B cell (primary cell): ENCODE measurements around the gene AQP5. TPM values are rescaled to one million over a fixed set of nuclear protein-coding genes. Genes with fewer than 3 reads are reported as not detected.

Source experiments
- ATAC-seq: fragments of 200-7000 bp; cut with Tn5 transposase; one replicate; pipeline ENCODE4 v1.10.0; 2021; ENCODE audit warnings: low read depth, mild to moderate bottlenecking, moderate number of reproducible peaks, moderate library complexity
- CTCF ChIA-PET: fragments of 350-600 bp; sonication (Branson Sonifier 250); formaldehyde crosslinking; loops from one replicate; lab custom pipeline; 2021; ENCODE audit warnings: antibody characterized with exemption, inconsistent platforms; lab: Charles Lee
- POLR2A ChIA-PET: fragments of 350-600 bp; sonication (Branson Sonifier 250); formaldehyde crosslinking; loops from one replicate; lab custom pipeline; 2021; ENCODE audit warnings: antibody characterized with exemption; lab: Charles Lee
- DNase-seq: peaks from one replicate; pipeline ENCODE4 v3.0.0; 2013
- H2AFZ ChIP-seq: 2 replicates; pipeline ENCODE4 v1.6.1; 2012; ENCODE audit warnings: mild to moderate bottlenecking, low read depth, low read length; ENCODE audit not compliant: insufficient read depth, poor library complexity, severe bottlenecking
- H3K27ac ChIP-seq, 2 donors: 1 replicate in 1 of 2; 2 replicates in 1 of 2; pipeline ENCODE4 v1.5.1; 2012 to 2013; ENCODE audit warnings: low read length in 2 of 2, mild to moderate bottlenecking in 2 of 2, moderate library complexity in 1 of 2
- H3K27me3 ChIP-seq, 4 experiments: fragments of 200-600 bp in 1 of 4; sonication (generic) in 1 of 4; replicated peaks in 1 of 4; 1 replicate in 2 of 4; 2 replicates in 2 of 4; pipeline versions ENCODE4 v1.6.1 to v1.7.0; 2013 to 2016; ENCODE audit warnings: low read length in 3 of 4, mild to moderate bottlenecking in 2 of 4, mixed read lengths in 1 of 4, moderate library complexity in 1 of 4; ENCODE audit not compliant: insufficient read depth in 4 of 4, control insufficient read depth in 3 of 4; ENCODE audit errors: control extremely low read depth in 1 of 4
- H3K36me3 ChIP-seq, 2 experiments: replicated peaks in 1 of 2; 1 replicate in 1 of 2; 2 replicates in 1 of 2; pipeline versions ENCODE4 v1.6.1 to v1.7.1; 2013; ENCODE audit warnings: low read length in 1 of 2; ENCODE audit not compliant: insufficient read depth in 2 of 2, control insufficient read depth in 1 of 2; ENCODE audit errors: control extremely low read depth in 1 of 2, extremely low read depth in 1 of 2
- H3K4me1 ChIP-seq, 2 donors: fragments of 200-600 bp in 1 of 2; sonication (generic) in 1 of 2; 1 replicate in 1 of 2; 2 replicates in 1 of 2; pipeline versions ENCODE4 v1.5.1 to v1.6.1; 2013 to 2017; ENCODE audit warnings: low read length in 2 of 2; ENCODE audit not compliant: control insufficient read depth in 2 of 2, insufficient read depth in 2 of 2
- H3K4me2 ChIP-seq: replicated peaks from 2 replicates; pipeline ENCODE3; 2012; ENCODE audit warnings: mild to moderate bottlenecking, low read depth, low read length; ENCODE audit not compliant: poor library complexity, severe bottlenecking
- H3K4me3 ChIP-seq, 5 experiments: fragments of 200-600 bp in 1 of 5; sonication (generic) in 1 of 5; 1 replicate in 3 of 5; 2 replicates in 2 of 5; pipeline versions ENCODE4 v1.5.1 to v1.7.0; 2011 to 2016; ENCODE audit warnings: low read length in 4 of 5, mild to moderate bottlenecking in 4 of 5, low read depth in 2 of 5, control low read depth in 1 of 5, moderate library complexity in 1 of 5; ENCODE audit not compliant: insufficient read depth in 1 of 5; ENCODE audit errors: control extremely low read depth in 1 of 5, extremely low read depth in 1 of 5
- H3K79me2 ChIP-seq: fragments of 200-600 bp; sonication (generic); one replicate; pipeline ENCODE4 v1.6.0; 2016; ENCODE audit warnings: low read length; ENCODE audit not compliant: control insufficient read depth, insufficient read depth
- H3K9ac ChIP-seq: fragments of 200-600 bp; sonication (generic); 2 replicates; pipeline ENCODE4 v1.6.1; 2017; ENCODE audit warnings: mild to moderate bottlenecking, low read length, moderate library complexity
- H3K9me3 ChIP-seq, 3 donors: one replicate each; pipeline versions ENCODE4 v1.6.1 to v1.7.1; 2013; ENCODE audit warnings: low read length in 2 of 3; ENCODE audit not compliant: control insufficient read depth in 2 of 3, insufficient read depth in 1 of 3; ENCODE audit errors: control extremely low read depth in 1 of 3
- H4K20me1 ChIP-seq: 2 replicates; pipeline ENCODE4 v1.6.0; 2012; ENCODE audit warnings: mild to moderate bottlenecking, low read length; ENCODE audit not compliant: insufficient read depth, control insufficient read depth, poor library complexity, severe bottlenecking
- H3K27ac Mint-ChIP-seq: one replicate; pipeline ENCODE4 v1.8.0; 2021; ENCODE audit warnings: mixed read lengths
- H3K27me3 Mint-ChIP-seq: one replicate; pipeline ENCODE4 v1.8.0; 2021; ENCODE audit warnings: mixed read lengths
- H3K4me1 Mint-ChIP-seq: one replicate; pipeline ENCODE4 v1.8.0; 2021; ENCODE audit warnings: mixed read lengths
- H3K4me3 Mint-ChIP-seq: one replicate; pipeline ENCODE4 v1.8.0; 2021; ENCODE audit warnings: mixed read lengths
- H3K9me3 Mint-ChIP-seq: one replicate; pipeline ENCODE4 v1.8.0; 2022; ENCODE audit warnings: mixed read lengths; ENCODE audit not compliant: insufficient read depth
- EZH2 ChIP-seq: IDR thresholded peaks from 2 replicates; pipeline ENCODE4 v1.6.1; 2012; ENCODE audit warnings: borderline replicate concordance, low read depth, mild to moderate bottlenecking, moderate library complexity, low read length; ENCODE audit not compliant: insufficient read depth, poor library complexity, severe bottlenecking
- WGBS: methylation state at CpG from one replicate; pipeline ENCODE4 v1.1.5; 2013; ENCODE audit warnings: missing lambda C conversion rate; ENCODE audit not compliant: insufficient coverage; 5-methylcytosine and 5-hydroxymethylcytosine counted together
- intact Hi-C: fragments of 100-400 bp; cut with micrococcal nuclease; formaldehyde crosslinking; loops from one replicate; pipeline ENCODE4 v1.10.0; 2022
- polyA plus RNA-seq: library from polyadenylated mRNA; depleted of rRNA; stranded (reverse); fragments of >200 nt; gene quantifications from 2 replicates; pipeline ENCODE4 v1.2.3, GENCODE V29; 2012
- total RNA-seq, 2 donors: library from RNA; stranded (reverse); fragments of 120-200 nt in 1 of 2; gene quantifications; 1 replicate in 1 of 2; 2 replicates in 1 of 2; pipeline versions ENCODE4 v1.2.3 to v1.2.4, GENCODE V29; 2013 to 2022
- TF ChIP-seq, protein P1 (sequence below): fragments of 200-600 bp; IDR thresholded peaks from one replicate; pipeline ENCODE4 v1.8.0; 2022; ENCODE audit warnings: antibody characterized with exemption, mild to moderate bottlenecking

The AQP5 gene
- total and polyA plus RNA-seq, 2 donors (not counting 1 experiment from before 2014, with no cell fraction given) = not detected

DNA sequence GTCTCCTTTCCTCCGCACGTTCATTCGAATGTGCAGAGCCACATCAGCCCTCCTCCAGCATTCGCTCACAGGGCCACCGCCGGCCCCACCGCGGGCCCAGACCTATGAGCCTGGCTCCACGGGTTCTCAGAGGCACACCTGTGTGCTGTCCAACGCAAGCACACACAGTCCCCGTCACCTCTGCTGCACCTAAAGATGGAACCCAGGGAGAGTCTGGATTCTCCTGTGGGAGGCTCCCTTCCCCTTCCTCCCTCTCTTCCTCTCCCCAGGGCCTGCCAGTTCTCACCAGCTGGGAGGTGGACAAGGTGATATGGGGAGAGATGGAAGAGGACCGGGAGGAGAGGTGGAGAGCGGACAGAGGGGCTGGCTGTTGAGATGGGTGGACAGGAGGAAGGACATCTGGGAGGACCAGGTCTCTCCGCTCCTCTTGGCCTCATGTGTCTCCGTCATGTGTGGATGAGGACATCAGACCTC lies 6.1 kb downstream of the AQP5 start:
- intact Hi-C loops = loop anchor here (2.0 kb wide), 1 partner anchor 207 kb away; no protein-coding TSS in a partner anchor
- CTCF ChIA-PET = interaction anchor here (0.5 to 6.5 kb wide), 36 partner anchors 9 to 255 kb away, joined by 3 to 93 read pairs (median 6); partner anchors contain the start of genes AQP2 and TMBIM6
- Mint-ChIP-seq H3K27ac (no peak overlapping the region), H3K27me3 (peaks cover 39% of the 10 kb centered on the region), H3K9me3 (no peaks in the 10 kb centered on the region), H3K4me1 (peaks cover 7% of the 10 kb centered on the region), H3K4me3 (peak overlapping the region; percentile 81)
- Histone ChIP-seq H3K9me3 (no peaks in the 10 kb centered on the region), H3K9ac (peak overlapping the region; percentile 69), H3K27ac (no peak overlapping the region), H3K4me1 (peaks cover 11% of the 10 kb centered on the region in 2 donors), H3K4me3 (peak overlapping the region in 4 of 5 experiments; percentile 21 to 66 (median 39)), H3K4me2 (peak overlapping the region; percentile 97), H2AFZ (peak overlapping the region; percentile 84), H4K20me1 (no peaks in the 10 kb centered on the region), H3K79me2 (no peaks in the 10 kb centered on the region), H3K36me3 (no peaks in the 10 kb centered on the region), H3K27me3 (peaks cover 0 to 64% (median 16%) of the 10 kb centered on the region in 4 experiments)
- ATAC-seq (peak; percentile 4), DNase-seq (no peak)
- TF ChIP-seq, protein P1, sequence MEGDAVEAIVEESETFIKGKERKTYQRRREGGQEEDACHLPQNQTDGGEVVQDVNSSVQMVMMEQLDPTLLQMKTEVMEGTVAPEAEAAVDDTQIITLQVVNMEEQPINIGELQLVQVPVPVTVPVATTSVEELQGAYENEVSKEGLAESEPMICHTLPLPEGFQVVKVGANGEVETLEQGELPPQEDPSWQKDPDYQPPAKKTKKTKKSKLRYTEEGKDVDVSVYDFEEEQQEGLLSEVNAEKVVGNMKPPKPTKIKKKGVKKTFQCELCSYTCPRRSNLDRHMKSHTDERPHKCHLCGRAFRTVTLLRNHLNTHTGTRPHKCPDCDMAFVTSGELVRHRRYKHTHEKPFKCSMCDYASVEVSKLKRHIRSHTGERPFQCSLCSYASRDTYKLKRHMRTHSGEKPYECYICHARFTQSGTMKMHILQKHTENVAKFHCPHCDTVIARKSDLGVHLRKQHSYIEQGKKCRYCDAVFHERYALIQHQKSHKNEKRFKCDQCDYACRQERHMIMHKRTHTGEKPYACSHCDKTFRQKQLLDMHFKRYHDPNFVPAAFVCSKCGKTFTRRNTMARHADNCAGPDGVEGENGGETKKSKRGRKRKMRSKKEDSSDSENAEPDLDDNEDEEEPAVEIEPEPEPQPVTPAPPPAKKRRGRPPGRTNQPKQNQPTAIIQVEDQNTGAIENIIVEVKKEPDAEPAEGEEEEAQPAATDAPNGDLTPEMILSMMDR = no peak
- TF ChIP-seq EZH2 = no peak
- POLR2A ChIA-PET = no interaction called here
- WGBS = 33% methylated on average over 14 of the region's 15 CpGs

DNA sequence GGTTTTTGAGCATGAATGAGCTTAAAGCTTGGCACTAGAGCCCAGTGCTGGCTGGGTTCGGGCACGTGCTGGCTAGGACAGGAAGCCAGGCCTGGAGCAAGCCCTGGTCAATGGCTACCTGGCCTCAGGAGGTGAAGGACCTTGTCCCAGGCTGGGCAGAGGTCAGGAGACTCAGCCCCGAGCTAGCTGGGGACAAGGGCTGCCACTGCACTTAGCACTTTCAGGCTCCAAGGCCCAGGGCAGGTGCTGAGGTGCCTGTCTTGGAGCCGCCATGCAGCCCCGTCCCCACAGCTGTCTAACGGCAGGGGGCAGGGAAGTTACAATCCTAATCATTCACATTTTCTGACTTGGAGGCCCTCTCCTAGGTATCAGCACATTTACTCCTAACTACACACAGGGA lies 6.8 kb downstream of the AQP5 start:
- no peak for ATAC-seq

More for the DNA sequence above, 6.8 kb downstream of the AQP5 start:
- intact Hi-C loops = no loop called here
- no peak overlapping the region for H3K4me3 ChIP-seq
- no peak overlapping the region for H3K4me2 ChIP-seq
- H3K36me3 ChIP-seq = no peaks in the 10 kb centered on the region
- no peak for DNase-seq
- 91% methylated on average over 6 of the region's 6 CpGs for WGBS
- peaks cover 11% of the 10 kb centered on the region in 2 donors for H3K4me1 ChIP-seq
- Mint-ChIP-seq H3K4me1 (peaks cover 7% of the 10 kb centered on the region), H3K27me3 (peaks cover 35% of the 10 kb centered on the region), H3K9me3 (no peaks in the 10 kb centered on the region), H3K4me3 (peak overlapping the region; percentile 26), H3K27ac (no peak overlapping the region)
- no peak overlapping the region for H2AFZ ChIP-seq
- no peak overlapping the region for H3K27ac ChIP-seq
- H4K20me1 ChIP-seq = no peaks in the 10 kb centered on the region
- no peak overlapping the region for H3K9ac ChIP-seq
- ChIA-PET POLR2A (no interaction called here), CTCF (interaction anchor here (0.5 to 6.5 kb wide), 13 partner anchors 12 to 254 kb away, joined by 3 to 93 read pairs (median 3); partner anchors contain the start of gene TMBIM6)
- H3K27me3 ChIP-seq = peaks cover 0 to 57% (median 16%) of the 10 kb centered on the region in 4 experiments
- H3K79me2 ChIP-seq = no peaks in the 10 kb centered on the region
- no peak for TF ChIP-seq EZH2
- TF ChIP-seq, protein P1 = no peak
- H3K9me3 ChIP-seq = no peaks in the 10 kb centered on the region
